ENCODE data around the gene SCFD2. TPM values are rescaled to one million over a fixed set of nuclear protein-coding genes. Genes with fewer than 3 reads are reported as not detected.

The SCFD2 gene
- polyA plus RNA-seq, 3 donors: 5.4 to 9.4 (median 6.7) TPM

- no peaks in the 10 kb centered on the region for H3K4me1 ChIP-seq (ENCODE audit: control insufficient read depth in 1 of 2, insufficient read depth in 2 of 2, low read length in 2 of 2)
- no peak for DNase-seq
- intact Hi-C loops (cut with micrococcal nuclease): loop anchor here (5.0 to 10.0 kb wide), 2 partner anchors 605 to 1033 kb away; no protein-coding TSS in a partner anchor
- no peak overlapping the region for H3K4me3 ChIP-seq (replicated peaks in 1 of 3; ENCODE audit: low read depth in 2 of 3, low read length in 3 of 3)
- Mint-ChIP-seq H3K27ac (no peak overlapping the region), H3K4me1 (no peaks in the 10 kb centered on the region), H3K27me3 (ENCODE audit: low read depth in 3 of 3) (peaks cover 0 to 2% (median 0%) of the 10 kb centered on the region in 3 donors), H3K4me3 (no peak overlapping the region), H3K36me3 (peaks cover 4 to 5% of the 10 kb centered on the region in 2 donors), H3K9me3 (no peaks in the 10 kb centered on the region)
- H3K4me2 ChIP-seq (replicated peaks; ENCODE audit: extremely low read depth, low read length, poor library complexity, severe bottlenecking): no peak overlapping the region
- no peaks in the 10 kb centered on the region for H3K79me2 ChIP-seq (ENCODE audit: insufficient read depth, low read length)
- H3K27ac ChIP-seq (ENCODE audit: low read depth in 1 of 2, low read length in 2 of 2): no peak overlapping the region
- no peak overlapping the region for H3K9ac ChIP-seq (ENCODE audit: insufficient read depth, low read length, poor library complexity, severe bottlenecking)
- TF ChIP-seq, protein P1, sequence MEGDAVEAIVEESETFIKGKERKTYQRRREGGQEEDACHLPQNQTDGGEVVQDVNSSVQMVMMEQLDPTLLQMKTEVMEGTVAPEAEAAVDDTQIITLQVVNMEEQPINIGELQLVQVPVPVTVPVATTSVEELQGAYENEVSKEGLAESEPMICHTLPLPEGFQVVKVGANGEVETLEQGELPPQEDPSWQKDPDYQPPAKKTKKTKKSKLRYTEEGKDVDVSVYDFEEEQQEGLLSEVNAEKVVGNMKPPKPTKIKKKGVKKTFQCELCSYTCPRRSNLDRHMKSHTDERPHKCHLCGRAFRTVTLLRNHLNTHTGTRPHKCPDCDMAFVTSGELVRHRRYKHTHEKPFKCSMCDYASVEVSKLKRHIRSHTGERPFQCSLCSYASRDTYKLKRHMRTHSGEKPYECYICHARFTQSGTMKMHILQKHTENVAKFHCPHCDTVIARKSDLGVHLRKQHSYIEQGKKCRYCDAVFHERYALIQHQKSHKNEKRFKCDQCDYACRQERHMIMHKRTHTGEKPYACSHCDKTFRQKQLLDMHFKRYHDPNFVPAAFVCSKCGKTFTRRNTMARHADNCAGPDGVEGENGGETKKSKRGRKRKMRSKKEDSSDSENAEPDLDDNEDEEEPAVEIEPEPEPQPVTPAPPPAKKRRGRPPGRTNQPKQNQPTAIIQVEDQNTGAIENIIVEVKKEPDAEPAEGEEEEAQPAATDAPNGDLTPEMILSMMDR (IDR thresholded peaks at IDR 0.05): no peak
- no peaks in the 10 kb centered on the region for H4K20me1 ChIP-seq (ENCODE audit: insufficient read depth, low read length)
- H3K27me3 ChIP-seq (ENCODE audit: control insufficient read depth in 2 of 2, insufficient read depth in 2 of 2, low read length in 2 of 2): no peaks in the 10 kb centered on the region
- no CpG with 5 or more reads among the region's 1 CpG for WGBS (ENCODE audit: insufficient coverage)
- no peak overlapping the region for H2AFZ ChIP-seq (ENCODE audit: insufficient read depth, low read depth, low read length, poor library complexity, severe bottlenecking)
- no peaks in the 10 kb centered on the region for H3K9me3 ChIP-seq (replicated peaks in 1 of 2; ENCODE audit: control insufficient read depth in 1 of 2, insufficient read depth in 1 of 2, low read length in 2 of 2)
- H3K36me3 ChIP-seq (replicated peaks in 1 of 2; ENCODE audit: control insufficient read depth in 1 of 2, insufficient read depth in 2 of 2, low read length in 2 of 2): no peaks in the 10 kb centered on the region
These were observed 166.5 kb downstream of the SCFD2 start for GRCh38 chr4:53199356-53199755.

DNA sequence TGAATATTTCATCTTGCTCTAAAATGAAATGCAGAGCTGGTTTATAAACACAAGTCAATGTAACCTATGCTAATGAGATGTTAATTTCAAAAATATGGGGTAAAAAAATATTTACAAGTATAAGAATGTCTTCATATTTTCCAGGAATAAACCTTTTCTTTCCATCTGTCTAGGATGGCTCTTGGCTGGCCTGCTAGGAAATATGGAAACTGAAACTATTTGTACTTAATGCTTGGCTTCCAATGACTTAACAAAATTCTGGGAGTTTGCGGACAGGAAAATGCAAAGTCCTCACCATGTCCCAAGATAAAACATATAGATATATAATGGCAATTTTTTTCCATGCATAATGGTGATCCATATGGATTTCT is 168.1 kb downstream of the SCFD2 start:
- H3K4me1 Mint-ChIP-seq: no peaks in the 10 kb centered on the region
- WGBS (ENCODE audit: insufficient coverage): no CpG with 5 or more reads among the region's 1 CpG
- no peaks in the 10 kb centered on the region for H3K36me3 Mint-ChIP-seq
- Histone ChIP-seq H3K27ac (ENCODE audit: low read depth in 1 of 2, low read length in 2 of 2) (no peak overlapping the region), H2AFZ (ENCODE audit: insufficient read depth, low read depth, low read length, poor library complexity, severe bottlenecking) (no peak overlapping the region), H3K79me2 (ENCODE audit: insufficient read depth, low read length) (no peaks in the 10 kb centered on the region), H3K4me1 (ENCODE audit: control insufficient read depth in 1 of 2, insufficient read depth in 2 of 2, low read length in 2 of 2) (no peaks in the 10 kb centered on the region), H3K4me2 (replicated peaks; ENCODE audit: extremely low read depth, low read length, poor library complexity, severe bottlenecking) (no peak overlapping the region), H3K9ac (ENCODE audit: insufficient read depth, low read length, poor library complexity, severe bottlenecking) (no peak overlapping the region), H3K27me3 (ENCODE audit: control insufficient read depth in 2 of 2, insufficient read depth in 2 of 2, low read length in 2 of 2) (no peaks in the 10 kb centered on the region), H3K4me3 (replicated peaks in 1 of 3; ENCODE audit: low read depth in 2 of 3, low read length in 3 of 3) (no peak overlapping the region), H3K36me3 (replicated peaks in 1 of 2; ENCODE audit: control insufficient read depth in 1 of 2, insufficient read depth in 2 of 2, low read length in 2 of 2) (no peaks in the 10 kb centered on the region), H3K9me3 (replicated peaks in 1 of 2; ENCODE audit: control insufficient read depth in 1 of 2, insufficient read depth in 1 of 2, low read length in 2 of 2) (no peaks in the 10 kb centered on the region), H4K20me1 (ENCODE audit: insufficient read depth, low read length) (no peaks in the 10 kb centered on the region)
- H3K27ac Mint-ChIP-seq: no peak overlapping the region
- no peak for DNase-seq
- H3K4me3 Mint-ChIP-seq: no peak overlapping the region
- no peaks in the 10 kb centered on the region for H3K9me3 Mint-ChIP-seq
- intact Hi-C loops (cut with micrococcal nuclease): loop anchor here (5.0 to 10.0 kb wide), 2 partner anchors 607 to 1035 kb away; no protein-coding TSS in a partner anchor
- TF ChIP-seq, protein P1 (IDR thresholded peaks at IDR 0.05): no peak
- peaks cover 0 to 2% (median 0%) of the 10 kb centered on the region in 3 donors for H3K27me3 Mint-ChIP-seq (ENCODE audit: low read depth in 3 of 3)
